A549 (cell line): ENCODE data around the gene SDC4. TPM values are rescaled to one million over a fixed set of nuclear protein-coding genes. Genes with fewer than 3 reads are reported as not detected.
A peak's percentile ranks its signal among the peaks of the same experiment; 100 is the strongest.

Experiments used
- ATAC-seq, 2 experiments: fragments of 200-7000 bp in 1 of 2; fragments of >200 bp in 1 of 2; cut with Nextera tagmentation in 1 of 2; cut with Tn5 transposase in 1 of 2; 3 replicates each; pipeline versions ENCODE4 v1.8.0 to v1.9.1; 2018 to 2020; ENCODE audit warnings: mild to moderate bottlenecking in 1 of 2, moderate library complexity in 1 of 2
- CTCF ChIA-PET: fragments of 300-600 bp; sonication (Branson Sonifier 250); formaldehyde crosslinking; extraction: SDS; loops from one replicate; lab custom pipeline; 2021; ENCODE audit warnings: antibody characterized with exemption, inconsistent platforms; lab: Yijun Ruan, JAX
- POLR2A ChIA-PET: fragments of 350-600 bp; formaldehyde crosslinking; extraction: SDS; loops from one replicate; lab custom pipeline; 2021; ENCODE audit warnings: antibody characterized with exemption, inconsistent platforms; lab: Yijun Ruan, JAX
- DNase-seq, 2 experiments: peaks; one replicate each; pipeline versions ENCODE4 v3.0.0 to v3.0.0-alpha.2; 2011 to 2016; ENCODE audit warnings: low read depth in 1 of 2, low spot score in 1 of 2
- FAIRE-seq: peaks from 2 replicates; lab custom pipeline; 2011; peaks lifted over from hg19 to GRCh38; lab: Jason Lieb, UNC
- H3K27ac ChIP-seq, 2 experiments: fragments of >200 bp; sonication (Bioruptor Twin); formaldehyde crosslinking; 3 replicates each; pipeline ENCODE4 v1.5.1; 2016 to 2017
- H3K4me1 ChIP-seq: fragments of >200 bp; sonication (Bioruptor Twin); formaldehyde crosslinking; 3 replicates; pipeline ENCODE4 v1.6.1; 2016
- H3K4me2 ChIP-seq: fragments of >200 bp; sonication (Bioruptor Twin); formaldehyde crosslinking; 3 replicates; pipeline ENCODE4 v1.6.1; 2016
- H3K4me3 ChIP-seq: fragments of >200 bp; sonication (Bioruptor Twin); formaldehyde crosslinking; 3 replicates; pipeline ENCODE4 v1.5.1; 2016
- H3K9me3 ChIP-seq: fragments of >200 bp; sonication (Bioruptor Twin); formaldehyde crosslinking; 3 replicates; pipeline ENCODE4 v1.6.1; 2016
- CHD2 ChIP-seq: fragments of 150-350 bp; IDR thresholded peaks from 2 replicates; pipeline ENCODE4 v1.6.1; 2014; ENCODE audit warnings: low read length; ENCODE audit not compliant: partially characterized antibody
- EHMT2 ChIP-seq: fragments of 200-600 bp; sonication (generic); IDR thresholded peaks from 2 replicates; pipeline ENCODE4 v1.6.1; 2016; ENCODE audit warnings: antibody characterized with exemption, low read depth, mild to moderate bottlenecking, moderate library complexity
- EP300 ChIP-seq, 2 experiments: fragments of >200 bp; sonication (Bioruptor Twin); formaldehyde crosslinking; IDR thresholded peaks; 2 replicates in 1 of 2; 3 replicates in 1 of 2; pipeline ENCODE4 v1.6.1; 2016 to 2017
- FOSL2 ChIP-seq, 2 experiments: fragments of 450-650 bp in 1 of 2; fragments of >200 bp in 1 of 2; sonication (Bioruptor Twin) in 1 of 2; formaldehyde crosslinking; IDR thresholded peaks; 2 replicates each; pipeline versions ENCODE4 v1.5.0 to v1.6.1; 2016 to 2020; ENCODE audit warnings: mild to moderate bottlenecking in 1 of 2, moderate library complexity in 1 of 2
- GATA3 ChIP-seq: IDR thresholded peaks from 2 replicates; pipeline ENCODE4 v1.6.1; 2012; ENCODE audit warnings: borderline replicate concordance
- HDAC2 ChIP-seq: fragments of 200-600 bp; sonication (generic); IDR thresholded peaks from 2 replicates; pipeline ENCODE4 v1.6.1; 2016
- HOXB13 ChIP-seq: fragments of 250-450 bp; sonication (Bioruptor Pico); IDR thresholded peaks from 2 replicates; pipeline ENCODE4 v1.5.0; 2020; ENCODE audit warnings: low read depth, mild to moderate bottlenecking, moderate library complexity
- HOXB5 ChIP-seq: fragments of 250-450 bp; sonication (Bioruptor Pico); IDR thresholded peaks from 2 replicates; pipeline ENCODE4 v1.5.0; 2020; ENCODE audit warnings: mild to moderate bottlenecking, moderate library complexity
- JUN ChIP-seq, 2 experiments: fragments of >200 bp; sonication (Bioruptor Twin); formaldehyde crosslinking; IDR thresholded peaks; 2 replicates in 1 of 2; 3 replicates in 1 of 2; pipeline ENCODE4 v1.6.1; 2016 to 2017
- KDM1A ChIP-seq: fragments of 200-600 bp; sonication (generic); IDR thresholded peaks from 2 replicates; pipeline ENCODE4 v1.6.1; 2016; ENCODE audit warnings: low read depth, mild to moderate bottlenecking
- MAFK ChIP-seq: fragments of 450-650 bp; IDR thresholded peaks from 2 replicates; pipeline ENCODE4 v1.6.1; 2014; ENCODE audit not compliant: partially characterized antibody
- MAZ ChIP-seq: fragments of 150-350 bp; IDR thresholded peaks from 2 replicates; pipeline ENCODE4 v1.6.1; 2014; ENCODE audit warnings: antibody characterized with exemption, low read depth, low read length, borderline replicate concordance
- MYC ChIP-seq: IDR thresholded peaks from 2 replicates; pipeline ENCODE4 v1.6.1; 2012; ENCODE audit warnings: mild to moderate bottlenecking, inconsistent platforms, low read length, improper control_type of control experiment, borderline replicate concordance
- PHF8 ChIP-seq: fragments of 200-600 bp; sonication (generic); IDR thresholded peaks from 2 replicates; pipeline ENCODE4 v1.6.1; 2016; ENCODE audit warnings: low read depth, mild to moderate bottlenecking, antibody characterized with exemption, moderate library complexity, borderline replicate concordance
- POLR2AphosphoS2 ChIP-seq: conservative IDR thresholded peaks from 2 replicates; pipeline ENCODE4 v1.6.1; 2012; ENCODE audit warnings: low read length, improper control_type of control experiment, inconsistent platforms
- RAD21 ChIP-seq, 2 experiments: fragments of >200 bp in 1 of 2; sonication (Bioruptor Twin) in 1 of 2; formaldehyde crosslinking in 1 of 2; IDR thresholded peaks in 1 of 2; conservative IDR thresholded peaks in 1 of 2; 2 replicates in 1 of 2; 3 replicates in 1 of 2; pipeline ENCODE4 v1.6.1; 2012 to 2018; ENCODE audit warnings: inconsistent platforms in 1 of 2
- RARB ChIP-seq: fragments of 250-450 bp; sonication (Bioruptor Pico); IDR thresholded peaks from 2 replicates; pipeline ENCODE4 v1.8.0; 2021; ENCODE audit warnings: mild to moderate bottlenecking, moderate library complexity
- TFCP2L1 ChIP-seq: fragments of 250-450 bp; sonication (Bioruptor Pico); IDR thresholded peaks from 2 replicates; pipeline ENCODE4 v1.5.0; 2021; ENCODE audit warnings: mild to moderate bottlenecking
- TP53 ChIP-seq: fragments of 250-450 bp; sonication (Bioruptor Pico); IDR thresholded peaks from 2 replicates; pipeline ENCODE4 v1.5.0; 2021; ENCODE audit warnings: mild to moderate bottlenecking, moderate library complexity
- USF2 ChIP-seq: fragments of 450-650 bp; IDR thresholded peaks from 2 replicates; pipeline ENCODE4 v1.6.1; 2014; ENCODE audit warnings: antibody characterized with exemption
- ZC3H11A ChIP-seq: fragments of 450-650 bp; IDR thresholded peaks from 2 replicates; pipeline ENCODE4 v1.6.1; 2014; ENCODE audit warnings: antibody characterized with exemption, mild to moderate bottlenecking
- WGBS: methylation state at CpG from one replicate; pipeline ENCODE4 v1.1.6; 2017; ENCODE audit errors: missing lambda C conversion rate; 5-methylcytosine and 5-hydroxymethylcytosine counted together
- polyA plus RNA-seq, 4 experiments: library from polyadenylated mRNA; depleted of rRNA in 3 of 4; stranded (reverse); fragments of >200 nt; fragmentation: RNase III in 1 of 4; extraction: RNeasy Plus Mini Kit Qiagen cat#74134 plus additional on column Dnase treatment in 1 of 4; gene quantifications; 2 replicates in 3 of 4; 3 replicates in 1 of 4; pipeline ENCODE4 v1.2.3, GENCODE V29; 2011 to 2017
- TF ChIP-seq, protein P1 (sequence below): fragments of 250-450 bp; sonication (Bioruptor Pico); IDR thresholded peaks from 2 replicates; pipeline ENCODE4 v1.5.0; 2021; ENCODE audit warnings: mild to moderate bottlenecking, moderate library complexity, borderline replicate concordance
- TF ChIP-seq, protein P2 (sequence below): fragments of 250-450 bp; sonication (Bioruptor Pico); IDR thresholded peaks from 2 replicates; pipeline ENCODE4 v1.5.0; 2020; ENCODE audit warnings: low read depth, mild to moderate bottlenecking, moderate library complexity
- TF ChIP-seq, protein P3 (sequence below): IDR thresholded peaks from 2 replicates; pipeline ENCODE4 v1.6.1; 2012
- TF ChIP-seq, protein P4 (sequence below): fragments of >200 bp; sonication (Bioruptor Twin); formaldehyde crosslinking; IDR thresholded peaks from 3 replicates; pipeline ENCODE4 v1.5.1; 2016

SDC4 gene
- polyA plus RNA-seq, 2 of the 4 experiments (the other 2 are of a cell fraction): 27.4 to 35.6 TPM

DNA sequence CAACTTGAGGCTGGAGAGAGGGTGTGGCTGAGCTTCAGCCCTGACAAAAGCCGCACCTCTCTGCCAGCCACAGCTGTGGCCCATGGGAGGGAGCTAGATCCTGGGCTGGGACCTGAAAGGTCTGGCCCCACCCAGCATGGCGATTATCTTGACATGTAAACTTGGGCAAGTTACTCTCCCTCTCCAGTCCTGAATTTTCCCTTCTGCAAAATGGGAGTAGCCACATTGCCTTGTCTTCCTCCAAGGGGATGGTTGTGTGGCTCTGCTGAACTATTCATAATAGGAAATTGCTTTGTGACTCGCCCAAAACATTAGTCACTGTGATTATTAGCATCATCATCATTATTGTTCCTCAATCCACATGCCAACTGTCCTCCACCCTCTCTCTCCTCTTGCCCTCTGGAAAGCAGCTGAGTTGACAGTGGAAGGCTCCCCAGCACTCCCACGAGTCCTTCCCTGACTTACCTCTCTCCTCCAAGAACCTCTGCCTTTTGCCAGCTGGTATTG is 64.6 kb downstream of the SDC4 start:
- H3K9me3 ChIP-seq: no peaks in the 10 kb centered on the region
- DNase-seq (no peak), ATAC-seq (0 out of 6 replicates have a peak, but pooled peaks of 1 of the 2 experiments have one; percentile 22), FAIRE-seq (no peak)
- WGBS: 25% methylated on average over 4 of the region's 4 CpGs
- no peaks in the 10 kb centered on the region for H3K4me1 ChIP-seq
- no peak overlapping the region for H3K27ac ChIP-seq
- CTCF ChIA-PET: interaction anchor here (1.0 to 2.3 kb wide), 4 partner anchors 10 to 239 kb away, joined by 3 to 12 read pairs (median 4); no protein-coding TSS in a partner anchor
- no peak overlapping the region for H3K4me2 ChIP-seq
- POLR2A ChIA-PET: no interaction called here
- no peak overlapping the region for H3K4me3 ChIP-seq
- TF ChIP-seq HOXB5 (CRISPR knock-in tag) (no peak), TP53 (CRISPR knock-in tag) (no peak), MAFK (peak; percentile 47)
- TF ChIP-seq, all 56 proteins: peak for 1

DNA sequence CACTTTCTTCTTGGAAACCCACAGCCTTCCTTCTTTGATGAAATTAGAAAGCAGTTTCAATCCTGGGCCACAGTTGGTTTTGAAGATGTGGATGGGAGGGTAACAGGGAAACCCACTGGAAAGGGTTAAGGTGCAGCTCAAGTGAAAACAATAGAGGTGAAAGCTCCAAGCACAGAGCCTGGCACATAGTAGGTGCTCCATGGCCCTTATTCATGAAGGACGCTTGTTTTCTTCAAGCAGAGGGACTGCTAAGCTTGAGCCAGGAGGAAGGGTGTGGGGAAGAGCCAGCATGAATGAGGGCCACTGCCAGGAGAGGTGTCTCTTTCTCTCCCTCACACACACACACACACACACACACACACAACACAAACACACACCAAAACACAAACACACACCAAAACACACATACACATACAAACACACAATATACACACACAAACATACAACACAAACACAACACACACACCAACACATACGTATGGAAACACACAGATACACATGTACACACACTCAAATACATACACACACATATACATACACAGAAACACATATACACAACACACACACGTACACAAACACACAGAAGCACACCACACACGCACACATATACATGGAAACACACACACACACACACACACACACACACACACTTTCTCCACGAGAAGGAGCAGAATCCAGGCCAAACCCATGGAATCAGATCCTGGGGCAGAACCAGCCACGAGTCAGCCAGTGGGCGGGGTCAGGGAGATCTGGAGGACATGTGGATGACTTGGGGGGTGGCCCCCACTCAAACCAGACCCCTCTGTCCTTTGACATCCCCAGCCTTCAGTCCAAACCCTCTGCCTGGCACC is 65.3 kb downstream of the SDC4 start:
- CTCF ChIA-PET: interaction anchor here (1.1 to 4.4 kb wide), 4 partner anchors 9 to 240 kb away, joined by 3 to 37 read pairs (median 8); no protein-coding TSS in a partner anchor
- TF ChIP-seq HDAC2: no peak
- TF ChIP-seq, protein P1, sequence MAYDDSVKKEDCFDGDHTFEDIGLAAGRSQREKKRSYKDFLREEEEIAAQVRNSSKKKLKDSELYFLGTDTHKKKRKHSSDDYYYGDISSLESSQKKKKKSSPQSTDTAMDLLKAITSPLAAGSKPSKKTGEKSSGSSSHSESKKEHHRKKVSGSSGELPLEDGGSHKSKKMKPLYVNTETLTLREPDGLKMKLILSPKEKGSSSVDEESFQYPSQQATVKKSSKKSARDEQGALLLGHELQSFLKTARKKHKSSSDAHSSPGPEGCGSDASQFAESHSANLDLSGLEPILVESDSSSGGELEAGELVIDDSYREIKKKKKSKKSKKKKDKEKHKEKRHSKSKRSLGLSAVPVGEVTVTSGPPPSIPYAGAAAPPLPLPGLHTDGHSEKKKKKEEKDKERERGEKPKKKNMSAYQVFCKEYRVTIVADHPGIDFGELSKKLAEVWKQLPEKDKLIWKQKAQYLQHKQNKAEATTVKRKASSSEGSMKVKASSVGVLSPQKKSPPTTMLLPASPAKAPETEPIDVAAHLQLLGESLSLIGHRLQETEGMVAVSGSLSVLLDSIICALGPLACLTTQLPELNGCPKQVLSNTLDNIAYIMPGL: no peak
- no peak for TF ChIP-seq HOXB13 (CRISPR knock-in tag)
- no peak for TF ChIP-seq PHF8
- TF ChIP-seq, protein P2, sequence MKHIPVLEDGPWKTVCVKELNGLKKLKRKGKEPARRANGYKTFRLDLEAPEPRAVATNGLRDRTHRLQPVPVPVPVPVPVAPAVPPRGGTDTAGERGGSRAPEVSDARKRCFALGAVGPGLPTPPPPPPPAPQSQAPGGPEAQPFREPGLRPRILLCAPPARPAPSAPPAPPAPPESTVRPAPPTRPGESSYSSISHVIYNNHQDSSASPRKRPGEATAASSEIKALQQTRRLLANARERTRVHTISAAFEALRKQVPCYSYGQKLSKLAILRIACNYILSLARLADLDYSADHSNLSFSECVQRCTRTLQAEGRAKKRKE (CRISPR knock-in tag): no peak
- no peak for TF ChIP-seq GATA3
- Histone ChIP-seq H3K4me2 (no peak overlapping the region), H3K27ac (no peak overlapping the region), H3K4me3 (no peak overlapping the region), H3K4me1 (no peaks in the 10 kb centered on the region), H3K9me3 (no peaks in the 10 kb centered on the region)
- FAIRE-seq (no peak), ATAC-seq (no peak), DNase-seq (no peak)
- WGBS: 26% methylated on average over 6 of the region's 7 CpGs
- POLR2A ChIA-PET: no interaction called here

DNA sequence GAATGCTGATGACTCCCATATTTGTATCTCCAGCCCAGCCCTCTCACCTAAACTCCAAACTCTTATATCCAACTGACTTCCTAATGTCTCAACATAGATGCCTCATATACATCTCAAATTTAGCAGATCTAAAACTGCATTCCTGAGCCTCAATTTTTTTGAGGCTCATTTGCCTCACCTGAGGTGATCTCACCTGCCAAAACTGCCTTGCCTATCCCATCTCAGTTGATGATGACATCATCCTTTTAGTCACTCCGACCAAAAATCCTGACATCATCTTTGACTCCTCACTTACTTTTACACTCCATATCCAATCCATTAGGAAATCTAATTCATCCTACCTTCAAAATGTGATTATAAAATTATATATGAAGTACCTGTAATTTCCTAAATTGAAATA is 68.2 kb downstream of the SDC4 start:
- H3K4me2 ChIP-seq: no peak overlapping the region
- POLR2A ChIA-PET: no interaction called here
- H3K27ac ChIP-seq: no peak overlapping the region
- 23% methylated on average over 1 of the region's 1 CpG for WGBS
- H3K9me3 ChIP-seq: no peaks in the 10 kb centered on the region; the same call in 2 of the 3 replicates
- no peaks in the 10 kb centered on the region for H3K4me1 ChIP-seq
- no peak for FAIRE-seq
- CTCF ChIA-PET: interaction anchor here (0.7 to 4.4 kb wide), 3 partner anchors 8 to 173 kb away, joined by 3 to 37 read pairs (median 3); no protein-coding TSS in a partner anchor
- ATAC-seq: no peak
- no peak overlapping the region for H3K4me3 ChIP-seq
- no peak for DNase-seq
- TF ChIP-seq MAZ (no peak), POLR2AphosphoS2 (no peak), ZC3H11A (no peak), USF2 (no peak), TFCP2L1 (CRISPR knock-in tag) (no peak), RAD21 (conservative IDR thresholded peaks at IDR 0.05 in 1 of 2, IDR thresholded peaks at IDR 0.05 in 1 of 2) (no peak), JUN (IDR thresholded peaks at IDR 0.05) (no peak), FOSL2 (IDR thresholded peaks at IDR 0.05) (no peak), FOSL2 (CRISPR knock-in tag; IDR thresholded peaks at IDR 0.05) (no peak), RARB (CRISPR knock-in tag) (no peak), MYC (no peak), TP53 (CRISPR knock-in tag) (no peak), EP300 (IDR thresholded peaks at IDR 0.05) (no peak), CHD2 (no peak), KDM1A (no peak), EHMT2 (no peak), HDAC2 (no peak)
- TF ChIP-seq, protein P3, sequence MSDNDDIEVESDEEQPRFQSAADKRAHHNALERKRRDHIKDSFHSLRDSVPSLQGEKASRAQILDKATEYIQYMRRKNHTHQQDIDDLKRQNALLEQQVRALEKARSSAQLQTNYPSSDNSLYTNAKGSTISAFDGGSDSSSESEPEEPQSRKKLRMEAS: no peak
- TF ChIP-seq, protein P4, sequence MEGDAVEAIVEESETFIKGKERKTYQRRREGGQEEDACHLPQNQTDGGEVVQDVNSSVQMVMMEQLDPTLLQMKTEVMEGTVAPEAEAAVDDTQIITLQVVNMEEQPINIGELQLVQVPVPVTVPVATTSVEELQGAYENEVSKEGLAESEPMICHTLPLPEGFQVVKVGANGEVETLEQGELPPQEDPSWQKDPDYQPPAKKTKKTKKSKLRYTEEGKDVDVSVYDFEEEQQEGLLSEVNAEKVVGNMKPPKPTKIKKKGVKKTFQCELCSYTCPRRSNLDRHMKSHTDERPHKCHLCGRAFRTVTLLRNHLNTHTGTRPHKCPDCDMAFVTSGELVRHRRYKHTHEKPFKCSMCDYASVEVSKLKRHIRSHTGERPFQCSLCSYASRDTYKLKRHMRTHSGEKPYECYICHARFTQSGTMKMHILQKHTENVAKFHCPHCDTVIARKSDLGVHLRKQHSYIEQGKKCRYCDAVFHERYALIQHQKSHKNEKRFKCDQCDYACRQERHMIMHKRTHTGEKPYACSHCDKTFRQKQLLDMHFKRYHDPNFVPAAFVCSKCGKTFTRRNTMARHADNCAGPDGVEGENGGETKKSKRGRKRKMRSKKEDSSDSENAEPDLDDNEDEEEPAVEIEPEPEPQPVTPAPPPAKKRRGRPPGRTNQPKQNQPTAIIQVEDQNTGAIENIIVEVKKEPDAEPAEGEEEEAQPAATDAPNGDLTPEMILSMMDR: no peak
- TF ChIP-seq, protein P2 (CRISPR knock-in tag): no peak
